Epithelial cell of esophagus (primary cell): Measurements from ENCODE around the gene LILRB5.
"Not testable (repeated sequence)": the region's sequence is repeated elsewhere in the genome, so short reads cannot be mapped to it uniquely, and the experiment has no call there.

Source experiments
- DNase-seq: peaks from one replicate; pipeline ENCODE4 v3.0.0; 2010; ENCODE audit warnings: low read depth
- H3K4me3 ChIP-seq: 2 replicates; pipeline ENCODE4 v1.5.1; 2011; ENCODE audit warnings: mild to moderate bottlenecking, low read length, control low read depth
- CTCF ChIP-seq: IDR thresholded peaks from 2 replicates; pipeline ENCODE4 v1.5.1; 2011; ENCODE audit warnings: low read depth, mild to moderate bottlenecking, low read length, control low read depth, inconsistent platforms; ENCODE audit not compliant: insufficient read depth; ENCODE audit errors: missing control alignments

Gene LILRB5

GRCh38 chr19:54216869-54217268 is 40.2 kb downstream of the LILRB5 start:
- TF ChIP-seq CTCF: no peak
- no peak overlapping the region for H3K4me3 ChIP-seq
- no peak for DNase-seq

- not testable (repeated sequence) for DNase-seq, H3K4me3 ChIP-seq
Measured at GRCh38 chr19:54214734-54215133, 42.3 kb downstream of the LILRB5 start.

- DNase-seq, H3K4me3 ChIP-seq: not testable (repeated sequence)
Measured at GRCh38 chr19:54214217-54214616, 42.9 kb downstream of the LILRB5 start.

- no peak for TF ChIP-seq CTCF
- DNase-seq: no peak
- no peak overlapping the region for H3K4me3 ChIP-seq
Measured at GRCh38 chr19:54211235-54211634, 45.8 kb downstream of the LILRB5 start.

GRCh38 chr19:54209811-54210494 is 47.1 kb downstream of the LILRB5 start:
- no peak overlapping the region for H3K4me3 ChIP-seq
- peak; percentile 96 for DNase-seq
- TF ChIP-seq CTCF: no peak

- no peak for DNase-seq
- TF ChIP-seq CTCF: no peak
- H3K4me3 ChIP-seq: no peak overlapping the region
Measured at GRCh38 chr19:54209058-54209810, 47.8 kb downstream of the LILRB5 start.

GRCh38 chr19:54208784-54209057 is 48.4 kb downstream of the LILRB5 start:
- peak; percentile 35 for DNase-seq
- no peak for TF ChIP-seq CTCF

More at GRCh38 chr19:54208784-54209057, 48.4 kb downstream of the LILRB5 start:
- no peak overlapping the region for H3K4me3 ChIP-seq
